Muscle layer of colon (tissue), 2 donors: ENCODE results near the gene TEX47.

ENCODE experiments used
- H3K27ac ChIP-seq: one replicate; pipeline ENCODE4 v1.7.0; 2013; ENCODE audit warnings: low read depth, mild to moderate bottlenecking, low read length, moderate library complexity
- H3K27me3 ChIP-seq, 2 donors: one replicate each; pipeline ENCODE4 v1.7.0; 2013; ENCODE audit warnings: low read length in 2 of 2, mild to moderate bottlenecking in 2 of 2; ENCODE audit not compliant: insufficient read depth in 2 of 2, control insufficient read depth in 1 of 2
- H3K36me3 ChIP-seq: one replicate; pipeline ENCODE4 v1.7.0; 2013; ENCODE audit warnings: mild to moderate bottlenecking, low read length; ENCODE audit not compliant: insufficient read depth
- H3K4me1 ChIP-seq: one replicate; pipeline ENCODE4 v1.7.0; 2013; ENCODE audit warnings: mild to moderate bottlenecking, low read length; ENCODE audit not compliant: insufficient read depth
- H3K4me3 ChIP-seq, 2 donors: one replicate each; pipeline ENCODE4 v1.7.0; 2013; ENCODE audit warnings: low read length in 2 of 2, low read depth in 1 of 2, mild to moderate bottlenecking in 1 of 2, moderate library complexity in 1 of 2
- H3K9ac ChIP-seq: one replicate; pipeline ENCODE4 v1.7.0; 2013; ENCODE audit warnings: low read length
- H3K9me3 ChIP-seq: one replicate; pipeline ENCODE4 v1.7.0; 2013; ENCODE audit warnings: mild to moderate bottlenecking, low read length
- donor health status: abdominal sarcoma.
- donor health status: Adenocarcinoma of cecum.

Gene TEX47

GRCh38 chr7:88795553-88795952 lies at the start of gene TEX47:
Gene TEX47 (minus strand): TSS chr7:88795737. CDS start chr7:88794942, 795 bp downstream.
- Histone ChIP-seq H3K4me1 (no peaks in the 10 kb centered on the region), H3K36me3 (no peaks in the 10 kb centered on the region), H3K4me3 (no peak within 1 kb of the TSS), H3K9me3 (no peaks in the 10 kb centered on the region), H3K9ac (no peak within 1 kb of the TSS), H3K27ac (no peak within 1 kb of the TSS), H3K27me3 (no peaks in the 10 kb centered on the region)

GRCh38 chr7:88845091-88845490 lies 49.6 kb upstream of the TEX47 start:
- Histone ChIP-seq H3K4me3 (no peak overlapping the region), H3K27ac (no peak overlapping the region), H3K4me1 (no peaks in the 10 kb centered on the region), H3K27me3 (no peaks in the 10 kb centered on the region), H3K9me3 (no peaks in the 10 kb centered on the region), H3K36me3 (no peaks in the 10 kb centered on the region), H3K9ac (no peak overlapping the region)

- no peaks in the 10 kb centered on the region for H3K4me1 ChIP-seq
- H3K27me3 ChIP-seq: no peaks in the 10 kb centered on the region
- H3K9ac ChIP-seq: no peak overlapping the region
- no peaks in the 10 kb centered on the region for H3K36me3 ChIP-seq
- H3K27ac ChIP-seq: no peak overlapping the region
- H3K4me3 ChIP-seq: no peak overlapping the region
- H3K9me3 ChIP-seq: no peaks in the 10 kb centered on the region
Observed at GRCh38 chr7:88842201-88842600, 46.7 kb upstream of the TEX47 start.

GRCh38 chr7:88835147-88835728 lies 39.7 kb upstream of the TEX47 start:
- no peaks in the 10 kb centered on the region for H3K4me1 ChIP-seq
- no peak overlapping the region for H3K4me3 ChIP-seq

GRCh38 chr7:88826222-88826621 lies 30.7 kb upstream of the TEX47 start:
- no peak overlapping the region for H3K4me3 ChIP-seq
- H3K4me1 ChIP-seq: no peaks in the 10 kb centered on the region
- H3K27me3 ChIP-seq: no peaks in the 10 kb centered on the region
- H3K36me3 ChIP-seq: no peaks in the 10 kb centered on the region
- no peak overlapping the region for H3K9ac ChIP-seq
- H3K9me3 ChIP-seq: no peaks in the 10 kb centered on the region
- no peak overlapping the region for H3K27ac ChIP-seq

More at GRCh38 chr7:88835147-88835728, 39.7 kb upstream of the TEX47 start:
- Histone ChIP-seq H3K36me3 (no peaks in the 10 kb centered on the region), H3K9me3 (no peaks in the 10 kb centered on the region), H3K9ac (no peak overlapping the region), H3K27me3 (no peaks in the 10 kb centered on the region), H3K27ac (no peak overlapping the region)

GRCh38 chr7:88818552-88818951 lies 23.0 kb upstream of the TEX47 start:
- no peaks in the 10 kb centered on the region for H3K9me3 ChIP-seq
- H3K27me3 ChIP-seq: no peaks in the 10 kb centered on the region
- no peak overlapping the region for H3K27ac ChIP-seq
- no peaks in the 10 kb centered on the region for H3K36me3 ChIP-seq
- no peaks in the 10 kb centered on the region for H3K4me1 ChIP-seq
- no peak overlapping the region for H3K9ac ChIP-seq
- no peak overlapping the region for H3K4me3 ChIP-seq

GRCh38 chr7:88806280-88807037 lies 10.9 kb upstream of the TEX47 start:
- Histone ChIP-seq H3K36me3 (no peaks in the 10 kb centered on the region), H3K27me3 (no peaks in the 10 kb centered on the region), H3K9ac (no peak overlapping the region), H3K27ac (no peak overlapping the region), H3K9me3 (no peaks in the 10 kb centered on the region), H3K4me3 (no peak overlapping the region), H3K4me1 (no peaks in the 10 kb centered on the region)

GRCh38 chr7:88801046-88801445 lies 5.5 kb upstream of the TEX47 start:
- Histone ChIP-seq H3K4me3 (no peak overlapping the region), H3K27ac (no peak overlapping the region), H3K36me3 (no peaks in the 10 kb centered on the region), H3K27me3 (no peaks in the 10 kb centered on the region), H3K9ac (no peak overlapping the region), H3K9me3 (no peaks in the 10 kb centered on the region), H3K4me1 (no peaks in the 10 kb centered on the region)

- H3K9me3 ChIP-seq: no peaks in the 10 kb centered on the region
- no peaks in the 10 kb centered on the region for H3K27me3 ChIP-seq
- H3K4me1 ChIP-seq: no peaks in the 10 kb centered on the region
- H3K9ac ChIP-seq: no peak overlapping the region
- no peaks in the 10 kb centered on the region for H3K36me3 ChIP-seq
- no peak overlapping the region for H3K4me3 ChIP-seq
- H3K27ac ChIP-seq: no peak overlapping the region
Observed at GRCh38 chr7:88792361-88792760, 3.2 kb downstream of the TEX47 start.

- Histone ChIP-seq H3K27me3 (no peaks in the 10 kb centered on the region), H3K4me1 (no peaks in the 10 kb centered on the region), H3K9ac (no peak overlapping the region), H3K27ac (no peak overlapping the region), H3K4me3 (no peak overlapping the region), H3K36me3 (no peaks in the 10 kb centered on the region), H3K9me3 (no peaks in the 10 kb centered on the region)
Observed at GRCh38 chr7:88791891-88792290, 3.6 kb downstream of the TEX47 start.

GRCh38 chr7:88789480-88790064 lies 6.0 kb downstream of the TEX47 start:
- Histone ChIP-seq H3K4me1 (no peaks in the 10 kb centered on the region), H3K9me3 (no peaks in the 10 kb centered on the region), H3K4me3 (no peak overlapping the region), H3K27ac (no peak overlapping the region), H3K36me3 (no peaks in the 10 kb centered on the region), H3K9ac (no peak overlapping the region), H3K27me3 (no peaks in the 10 kb centered on the region)
